Lower leg skin (tissue), 3 donors: ENCODE results near the gene ODAM.

ENCODE experiments used
- POLR2A ChIP-seq, 2 donors: fragments of 450-650 bp; IDR thresholded peaks; one replicate each; pipeline ENCODE4 v1.6.1; 2016 to 2017; ENCODE audit warnings: antibody characterized with exemption in 2 of 2, mild to moderate bottlenecking in 1 of 2, moderate library complexity in 1 of 2
- TF ChIP-seq, protein P1 (sequence below), 3 donors: fragments of 450-650 bp; IDR thresholded peaks; one replicate each; pipeline ENCODE4 v1.5.1; 2016; ENCODE audit warnings: antibody characterized with exemption in 3 of 3, mild to moderate bottlenecking in 3 of 3, moderate library complexity in 2 of 3

GRCh38 chr4:70182517-70183167 is 12.9 kb upstream of the ODAM start:
- TF ChIP-seq, protein P1, sequence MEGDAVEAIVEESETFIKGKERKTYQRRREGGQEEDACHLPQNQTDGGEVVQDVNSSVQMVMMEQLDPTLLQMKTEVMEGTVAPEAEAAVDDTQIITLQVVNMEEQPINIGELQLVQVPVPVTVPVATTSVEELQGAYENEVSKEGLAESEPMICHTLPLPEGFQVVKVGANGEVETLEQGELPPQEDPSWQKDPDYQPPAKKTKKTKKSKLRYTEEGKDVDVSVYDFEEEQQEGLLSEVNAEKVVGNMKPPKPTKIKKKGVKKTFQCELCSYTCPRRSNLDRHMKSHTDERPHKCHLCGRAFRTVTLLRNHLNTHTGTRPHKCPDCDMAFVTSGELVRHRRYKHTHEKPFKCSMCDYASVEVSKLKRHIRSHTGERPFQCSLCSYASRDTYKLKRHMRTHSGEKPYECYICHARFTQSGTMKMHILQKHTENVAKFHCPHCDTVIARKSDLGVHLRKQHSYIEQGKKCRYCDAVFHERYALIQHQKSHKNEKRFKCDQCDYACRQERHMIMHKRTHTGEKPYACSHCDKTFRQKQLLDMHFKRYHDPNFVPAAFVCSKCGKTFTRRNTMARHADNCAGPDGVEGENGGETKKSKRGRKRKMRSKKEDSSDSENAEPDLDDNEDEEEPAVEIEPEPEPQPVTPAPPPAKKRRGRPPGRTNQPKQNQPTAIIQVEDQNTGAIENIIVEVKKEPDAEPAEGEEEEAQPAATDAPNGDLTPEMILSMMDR (IDR thresholded peaks at IDR 0.05), result no peak
- TF ChIP-seq POLR2A (IDR thresholded peaks at IDR 0.05), result no peak
